ENCODE results near the gene NDUFV1. TPM values are rescaled to one million over a fixed set of nuclear protein-coding genes. Genes with fewer than 3 reads are reported as not detected.

NDUFV1 gene
- polyA plus RNA-seq, 1 experiment: 79.5 TPM

- H3K27me3 ChIP-seq (ENCODE audit: control insufficient read depth, insufficient read depth, low read length): peaks cover 5% of the 10 kb centered on the region
- H3K9me3 ChIP-seq (ENCODE audit: control insufficient read depth, insufficient read depth, low read length): no peaks in the 10 kb centered on the region; the same call in 1 of the 2 replicates
- ChIA-PET CTCF (no interaction called here), POLR2A (no interaction called here)
- no peak for TF ChIP-seq CTCF (IDR thresholded peaks at IDR 0.05; ENCODE audit: low read depth, low read length)
- DNase-seq (ENCODE audit: low read depth, low spot score): no peak
- no peak overlapping the region for H3K27ac ChIP-seq (ENCODE audit: low read depth, low read length)
- H3K4me3 ChIP-seq (ENCODE audit: low read depth, low read length): no peak overlapping the region
Observed at GRCh38 chr11:67631853-67632174, 25.1 kb downstream of the NDUFV1 start.

GRCh38 chr11:67632175-67632981 lies 25.6 kb downstream of the NDUFV1 start:
- no peak for DNase-seq (ENCODE audit: low read depth, low spot score)
- H3K27me3 ChIP-seq (ENCODE audit: control insufficient read depth, insufficient read depth, low read length): peaks cover 5% of the 10 kb centered on the region
- H3K27ac ChIP-seq (ENCODE audit: low read depth, low read length): no peak overlapping the region
- H3K4me3 ChIP-seq (ENCODE audit: low read depth, low read length): no peak overlapping the region
- CTCF ChIA-PET: no interaction called here
- no peak for TF ChIP-seq CTCF (IDR thresholded peaks at IDR 0.05; ENCODE audit: low read depth, low read length)
- POLR2A ChIA-PET: no interaction called here
- H3K9me3 ChIP-seq (ENCODE audit: control insufficient read depth, insufficient read depth, low read length): no peaks in the 10 kb centered on the region; the same call in 1 of the 2 replicates

- ChIA-PET CTCF (no interaction called here), POLR2A (no interaction called here)
- no peak for TF ChIP-seq CTCF (IDR thresholded peaks at IDR 0.05; ENCODE audit: low read depth, low read length)
- Histone ChIP-seq H3K9me3 (ENCODE audit: control insufficient read depth, insufficient read depth, low read length) (no peaks in the 10 kb centered on the region; the same call in 1 of the 2 replicates), H3K4me3 (ENCODE audit: low read depth, low read length) (no peak overlapping the region), H3K27me3 (ENCODE audit: control insufficient read depth, insufficient read depth, low read length) (peaks cover 5% of the 10 kb centered on the region), H3K27ac (ENCODE audit: low read depth, low read length) (no peak overlapping the region)
- no peak for DNase-seq (ENCODE audit: low read depth, low spot score)
Observed at GRCh38 chr11:67632982-67633755, 26.4 kb downstream of the NDUFV1 start.

- TF ChIP-seq CTCF (IDR thresholded peaks at IDR 0.05; ENCODE audit: low read depth, low read length): no peak
- CTCF ChIA-PET: no interaction called here
- POLR2A ChIA-PET: interaction anchor here (0.6 kb wide), 1 partner anchor 17 kb away, joined by 3 read pairs; no protein-coding TSS in a partner anchor
- Histone ChIP-seq H3K27ac (ENCODE audit: low read depth, low read length) (no peak overlapping the region), H3K4me3 (ENCODE audit: low read depth, low read length) (no peak overlapping the region), H3K27me3 (ENCODE audit: control insufficient read depth, insufficient read depth, low read length) (peaks cover 5% of the 10 kb centered on the region), H3K9me3 (ENCODE audit: control insufficient read depth, insufficient read depth, low read length) (no peaks in the 10 kb centered on the region; the same call in 1 of the 2 replicates)
- DNase-seq (ENCODE audit: low read depth, low spot score): no peak
Observed at GRCh38 chr11:67633758-67634365, 27.1 kb downstream of the NDUFV1 start.
